ENCODE data around the gene CAVIN1.

The CAVIN1 gene

GRCh38 chr17:42429726-42430447 is 6.8 kb upstream of the CAVIN1 start:
- Histone ChIP-seq H3K9me3 (ENCODE audit: severe bottlenecking) (no peaks in the 10 kb centered on the region), H3K4me3 (ENCODE audit: severe bottlenecking) (no peak overlapping the region), H3K27me3 (ENCODE audit: insufficient read depth, poor library complexity, severe bottlenecking) (no peaks in the 10 kb centered on the region), H3K36me3 (ENCODE audit: low read depth) (no peaks in the 10 kb centered on the region), H3K4me1 (ENCODE audit: insufficient read depth, poor library complexity, severe bottlenecking) (peaks cover 8% of the 10 kb centered on the region), H3K27ac (ENCODE audit: poor library complexity, severe bottlenecking) (peak overlapping the region; percentile 81)
- TF ChIP-seq CTCF (IDR thresholded peaks at IDR 0.05; ENCODE audit: poor library complexity, severe bottlenecking) = no peak
- ATAC-seq (ENCODE audit: low read depth) = no peak
- no peak for DNase-seq (ENCODE audit: low spot score)

GRCh38 chr17:42428141-42428944 is 5.3 kb upstream of the CAVIN1 start:
- H3K4me1 ChIP-seq (ENCODE audit: insufficient read depth, poor library complexity, severe bottlenecking) = peaks cover 12% of the 10 kb centered on the region
- no peak overlapping the region for H3K4me3 ChIP-seq (ENCODE audit: severe bottlenecking)
- no peaks in the 10 kb centered on the region for H3K36me3 ChIP-seq (ENCODE audit: low read depth)
- TF ChIP-seq CTCF (IDR thresholded peaks at IDR 0.05; ENCODE audit: poor library complexity, severe bottlenecking) = peak; percentile 90
- peak overlapping the region; percentile 81 for H3K27ac ChIP-seq (ENCODE audit: poor library complexity, severe bottlenecking)
- no peaks in the 10 kb centered on the region for H3K9me3 ChIP-seq (ENCODE audit: severe bottlenecking)
- peak; percentile 80 for DNase-seq (ENCODE audit: low spot score)
- H3K27me3 ChIP-seq (ENCODE audit: insufficient read depth, poor library complexity, severe bottlenecking) = no peaks in the 10 kb centered on the region
- peak; percentile 93 for ATAC-seq (ENCODE audit: low read depth)

DNA sequence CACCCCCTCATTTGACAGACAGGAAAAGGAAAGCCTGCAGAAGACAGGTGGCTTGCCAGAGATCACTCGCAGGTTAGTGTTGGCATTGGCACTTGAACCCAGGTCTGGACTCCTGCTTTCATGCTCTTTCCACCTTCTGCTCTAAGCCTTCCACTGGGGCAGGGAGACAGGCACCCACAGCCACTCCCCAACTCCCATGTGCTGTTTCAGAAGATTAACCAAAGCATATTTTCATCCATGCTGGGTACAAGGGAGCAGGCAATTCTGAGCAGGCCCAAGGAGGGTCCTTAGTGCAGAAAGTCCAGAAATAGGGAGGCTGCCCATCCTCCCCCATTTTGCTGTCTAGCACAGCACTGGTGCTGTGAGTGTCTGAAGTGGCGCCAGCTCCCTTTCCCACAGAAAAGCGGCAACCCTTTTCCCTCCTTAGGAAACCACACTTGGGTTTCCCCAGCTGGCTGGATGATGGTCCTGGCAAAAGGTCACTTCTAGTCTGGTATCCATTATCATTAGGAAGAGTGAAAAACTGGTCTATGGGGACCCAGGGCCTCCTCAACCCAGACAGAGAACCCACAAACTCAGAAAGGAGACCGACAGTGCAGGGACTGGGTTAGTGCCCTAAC is 2.0 kb upstream of the CAVIN1 start:
- Histone ChIP-seq H3K36me3 (ENCODE audit: low read depth) (peaks cover 11% of the 10 kb centered on the region), H3K9me3 (ENCODE audit: severe bottlenecking) (no peaks in the 10 kb centered on the region), H3K27me3 (ENCODE audit: insufficient read depth, poor library complexity, severe bottlenecking) (no peaks in the 10 kb centered on the region), H3K27ac (ENCODE audit: poor library complexity, severe bottlenecking) (peak overlapping the region; percentile 97), H3K4me3 (ENCODE audit: severe bottlenecking) (no peak overlapping the region), H3K4me1 (ENCODE audit: insufficient read depth, poor library complexity, severe bottlenecking) (peaks cover 20% of the 10 kb centered on the region)
- ATAC-seq (ENCODE audit: low read depth) (no peak), DNase-seq (ENCODE audit: low spot score) (no peak)
- TF ChIP-seq CTCF (IDR thresholded peaks at IDR 0.05; ENCODE audit: poor library complexity, severe bottlenecking) = no peak

GRCh38 chr17:42423766-42424165 is 710 bp upstream of the CAVIN1 start:
- peak overlapping the region; percentile 97 for H3K27ac ChIP-seq (ENCODE audit: poor library complexity, severe bottlenecking)
- peaks cover 33% of the 10 kb centered on the region for H3K4me1 ChIP-seq (ENCODE audit: insufficient read depth, poor library complexity, severe bottlenecking)
- no peak for DNase-seq (ENCODE audit: low spot score)
- H3K36me3 ChIP-seq (ENCODE audit: low read depth) = peaks cover 22% of the 10 kb centered on the region
- ATAC-seq (ENCODE audit: low read depth) = no peak
- H3K9me3 ChIP-seq (ENCODE audit: severe bottlenecking) = no peaks in the 10 kb centered on the region
- TF ChIP-seq CTCF (IDR thresholded peaks at IDR 0.05; ENCODE audit: poor library complexity, severe bottlenecking) = no peak
- peak overlapping the region; percentile 92 for H3K4me3 ChIP-seq (ENCODE audit: severe bottlenecking)
- H3K27me3 ChIP-seq (ENCODE audit: insufficient read depth, poor library complexity, severe bottlenecking) = no peaks in the 10 kb centered on the region

All from RWPE2 (cell line).